ENCODE results near the gene FPGS.
"Not testable (repeated sequence)": the region's sequence is repeated elsewhere in the genome, so short reads cannot be mapped to it uniquely, and the experiment has no call there.

FPGS gene

GRCh38 chr9:127814619-127815511, 12.2 kb downstream of the FPGS start:
- no peak for FAIRE-seq

GRCh38 chr9:127815512-127816361, 13.1 kb downstream of the FPGS start:
- FAIRE-seq = no peak

GRCh38 chr9:127816362-127816725, 13.7 kb downstream of the FPGS start:
- FAIRE-seq = no peak

GRCh38 chr9:127816728-127817127, 14.0 kb downstream of the FPGS start:
- no peak for FAIRE-seq

GRCh38 chr9:127817881-127818434, 15.3 kb downstream of the FPGS start:
- FAIRE-seq = no peak

GRCh38 chr9:127818574-127818973, 15.9 kb downstream of the FPGS start:
- no peak for FAIRE-seq

GRCh38 chr9:127822108-127822507, 19.4 kb downstream of the FPGS start:
- no peak for FAIRE-seq

- FAIRE-seq = no peak
Observed at GRCh38 chr9:127825319-127826051, 22.8 kb downstream of the FPGS start.

GRCh38 chr9:127826253-127826913, 23.7 kb downstream of the FPGS start:
- no peak for FAIRE-seq

GRCh38 chr9:127828262-127829031, 25.8 kb downstream of the FPGS start:
- no peak for FAIRE-seq

- no peak for FAIRE-seq
Observed at GRCh38 chr9:127829205-127829906, 26.7 kb downstream of the FPGS start.

GRCh38 chr9:127832248-127832647, 29.6 kb downstream of the FPGS start:
- FAIRE-seq = no peak

- FAIRE-seq = no peak
Observed at GRCh38 chr9:127833555-127833954, 30.9 kb downstream of the FPGS start.

- no peak for FAIRE-seq
Observed at GRCh38 chr9:127835991-127836516, 33.4 kb downstream of the FPGS start.

GRCh38 chr9:127836561-127836960, 33.9 kb downstream of the FPGS start:
- FAIRE-seq = not testable (repeated sequence)

GRCh38 chr9:127837346-127837745, 34.7 kb downstream of the FPGS start:
- no peak for FAIRE-seq

GRCh38 chr9:127838375-127839078, 35.8 kb downstream of the FPGS start:
- FAIRE-seq = no peak

GRCh38 chr9:127841087-127841835, 38.6 kb downstream of the FPGS start:
- no peak for FAIRE-seq

- no peak for FAIRE-seq
Observed at GRCh38 chr9:127844821-127845359, 42.2 kb downstream of the FPGS start.

All from colon (tissue), 2 donors.